Right ventricle myocardium inferior (tissue), 1 donor: ENCODE results near the gene C16orf92. TPM values are rescaled to one million over a fixed set of nuclear protein-coding genes. Genes with fewer than 3 reads are reported as not detected.
"Not testable (repeated sequence)": the region's sequence is repeated elsewhere in the genome, so short reads cannot be mapped to it uniquely, and the experiment has no call there.

Experiments used
- ATAC-seq: fragments of 200-7000 bp; cut with Tn5 transposase; one replicate; pipeline ENCODE4 v1.9.1; 2020; ENCODE audit warnings: mild to moderate bottlenecking, moderate library complexity
- DNase-seq: peaks from one replicate; pipeline ENCODE4 v3.0.0; 2021; ENCODE audit errors: missing footprints
- intact Hi-C: fragments of 100-400 bp; cut with DNase I; formaldehyde crosslinking; loops from one replicate; pipeline ENCODE4 v1.11.0; 2022
- total RNA-seq: library from RNA; stranded (reverse); fragmentation: NEBNext Ultra II Directional; extraction: Animal tissue kit (Norgen Biotek cat#: 25700); gene quantifications from one replicate; pipeline ENCODE4 v1.2.1, GENCODE V29; 2021
- donor health status: DM: no; HTN: yes; CAD: no; lungs with severe emphysema.

C16orf92 gene
- total RNA-seq, 1 donor from 2014 or later: not detected

- peak; percentile 25 for DNase-seq
- intact Hi-C loops, ATAC-seq: not testable (repeated sequence)
These were observed 10.4 kb upstream of the C16orf92 start for GRCh38 chr16:30012598-30012997.

- intact Hi-C loops, ATAC-seq, DNase-seq: not testable (repeated sequence)
These were observed 7.5 kb upstream of the C16orf92 start for GRCh38 chr16:30015450-30015849.

- DNase-seq (no peak), ATAC-seq (no peak)
- intact Hi-C loops: no loop called here
These were observed 6.3 kb upstream of the C16orf92 start for GRCh38 chr16:30016555-30017276.

- intact Hi-C loops: no loop called here
- DNase-seq (no peak), ATAC-seq (no peak)
These were observed 5.7 kb upstream of the C16orf92 start for GRCh38 chr16:30017277-30017656.

GRCh38 chr16:30017937-30018336 lies 5.1 kb upstream of the C16orf92 start:
- DNase-seq, intact Hi-C loops, ATAC-seq: not testable (repeated sequence)

- intact Hi-C loops: no loop called here
- ATAC-seq: no peak
- no peak for DNase-seq
These were observed 4.3 kb upstream of the C16orf92 start for GRCh38 chr16:30018731-30019158.

GRCh38 chr16:30023586-30023985 lies 588 bp downstream of the C16orf92 start:
- ATAC-seq (no peak), DNase-seq (no peak)
- intact Hi-C loops: no loop called here

- ATAC-seq: no peak
- intact Hi-C loops: no loop called here
These were observed 1.5 kb downstream of the C16orf92 start for GRCh38 chr16:30024451-30024850.

GRCh38 chr16:30025156-30025555 lies 2.2 kb downstream of the C16orf92 start:
- intact Hi-C loops: no loop called here
- ATAC-seq (no peak), DNase-seq (no peak)

More at GRCh38 chr16:30024451-30024850, 1.5 kb downstream of the C16orf92 start:
- DNase-seq: no peak

- ATAC-seq (no peak), DNase-seq (no peak)
- intact Hi-C loops: no loop called here
These were observed 2.6 kb downstream of the C16orf92 start for GRCh38 chr16:30025574-30025973.

- intact Hi-C loops: no loop called here
- ATAC-seq (no peak), DNase-seq (no peak)
These were observed 3.5 kb downstream of the C16orf92 start for GRCh38 chr16:30026449-30026848.

GRCh38 chr16:30027588-30028437 lies 4.8 kb downstream of the C16orf92 start:
- ATAC-seq: no peak
- no peak for DNase-seq
- intact Hi-C loops: no loop called here

- DNase-seq: no peak
- ATAC-seq: peak; percentile 31
- intact Hi-C loops: no loop called here
These were observed 5.6 kb downstream of the C16orf92 start for GRCh38 chr16:30028438-30029076.

GRCh38 chr16:30030011-30030685 lies 7.2 kb downstream of the C16orf92 start:
- DNase-seq (no peak), ATAC-seq (no peak)
- intact Hi-C loops: no loop called here

- DNase-seq (no peak), ATAC-seq (no peak)
- intact Hi-C loops: no loop called here
These were observed 7.9 kb downstream of the C16orf92 start, which contains the start of gene TLCD3B for GRCh38 chr16:30030841-30031413. TLCD3B (minus strand) TSS chr16:30031271; CDS start chr16:30030527, 744 bp downstream.

GRCh38 chr16:30031477-30031918 lies 8.5 kb downstream of the C16orf92 start:
- no peak for ATAC-seq
- no peak for DNase-seq
- intact Hi-C loops: no loop called here

GRCh38 chr16:30032083-30032819 lies 9.3 kb downstream of the C16orf92 start:
- intact Hi-C loops: no loop called here
- ATAC-seq: no peak

GRCh38 chr16:30033270-30033669 lies 10.3 kb downstream of the C16orf92 start:
- intact Hi-C loops: no loop called here

More at GRCh38 chr16:30032083-30032819, 9.3 kb downstream of the C16orf92 start:
- no peak for DNase-seq

More at GRCh38 chr16:30033270-30033669, 10.3 kb downstream of the C16orf92 start:
- DNase-seq (no peak), ATAC-seq (no peak)
